ENCODE results near the gene SYCE1. TPM values are rescaled to one million over a fixed set of nuclear protein-coding genes. Genes with fewer than 3 reads are reported as not detected.
A peak's percentile ranks its signal among the peaks of the same experiment; 100 is the strongest.

Gene SYCE1
- total RNA-seq, 1 experiment from 2014 or later, result not detected

- intact Hi-C loops (cut with micrococcal nuclease; ENCODE audit: unreplicated experiment), result no loop called here
- ChIA-PET CTCF (no interaction called here), POLR2A (no interaction called here)
- Histone ChIP-seq H3K4me1 (no peaks in the 10 kb centered on the region), H3K36me3 (ENCODE audit: control insufficient read depth, insufficient read depth, low read length) (no peaks in the 10 kb centered on the region), H3K4me3 (ENCODE audit: low read depth, low read length) (no peak overlapping the region), H3K9me3 (no peaks in the 10 kb centered on the region; the same call in 1 of the 2 replicates), H3K27me3 (replicated peaks; ENCODE audit: control insufficient read depth, insufficient read depth, low read length) (no peaks in the 10 kb centered on the region)
- no peaks in the 10 kb centered on the region for H3K9me3 Mint-ChIP-seq (ENCODE audit: unreplicated experiment)
- peaks cover 13% of the 10 kb centered on the region for H3K27me3 Mint-ChIP-seq (ENCODE audit: insufficient read depth, unreplicated experiment)
- peak overlapping the region; percentile 53 for H3K4me3 Mint-ChIP-seq (ENCODE audit: unreplicated experiment)
- no peak overlapping the region for H3K27ac Mint-ChIP-seq (ENCODE audit: unreplicated experiment)
- TF ChIP-seq, protein P1, sequence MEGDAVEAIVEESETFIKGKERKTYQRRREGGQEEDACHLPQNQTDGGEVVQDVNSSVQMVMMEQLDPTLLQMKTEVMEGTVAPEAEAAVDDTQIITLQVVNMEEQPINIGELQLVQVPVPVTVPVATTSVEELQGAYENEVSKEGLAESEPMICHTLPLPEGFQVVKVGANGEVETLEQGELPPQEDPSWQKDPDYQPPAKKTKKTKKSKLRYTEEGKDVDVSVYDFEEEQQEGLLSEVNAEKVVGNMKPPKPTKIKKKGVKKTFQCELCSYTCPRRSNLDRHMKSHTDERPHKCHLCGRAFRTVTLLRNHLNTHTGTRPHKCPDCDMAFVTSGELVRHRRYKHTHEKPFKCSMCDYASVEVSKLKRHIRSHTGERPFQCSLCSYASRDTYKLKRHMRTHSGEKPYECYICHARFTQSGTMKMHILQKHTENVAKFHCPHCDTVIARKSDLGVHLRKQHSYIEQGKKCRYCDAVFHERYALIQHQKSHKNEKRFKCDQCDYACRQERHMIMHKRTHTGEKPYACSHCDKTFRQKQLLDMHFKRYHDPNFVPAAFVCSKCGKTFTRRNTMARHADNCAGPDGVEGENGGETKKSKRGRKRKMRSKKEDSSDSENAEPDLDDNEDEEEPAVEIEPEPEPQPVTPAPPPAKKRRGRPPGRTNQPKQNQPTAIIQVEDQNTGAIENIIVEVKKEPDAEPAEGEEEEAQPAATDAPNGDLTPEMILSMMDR (IDR thresholded peaks at IDR 0.05; ENCODE audit: insufficient read depth in 1 of 2, low read depth in 1 of 2, low read length in 1 of 2, severe bottlenecking in 1 of 2, unreplicated experiment in 1 of 2), result no peak
- H3K4me1 Mint-ChIP-seq (ENCODE audit: low read depth, unreplicated experiment), result no peaks in the 10 kb centered on the region
- DNase-seq, result no peak
- H3K36me3 Mint-ChIP-seq (ENCODE audit: insufficient read depth, unreplicated experiment), result no peaks in the 10 kb centered on the region
- no TSS peak for BruUV-seq (replicated peaks)
These were observed 36.4 kb downstream of the SYCE1 start for GRCh38 chr10:133528845-133529575.

DNA sequence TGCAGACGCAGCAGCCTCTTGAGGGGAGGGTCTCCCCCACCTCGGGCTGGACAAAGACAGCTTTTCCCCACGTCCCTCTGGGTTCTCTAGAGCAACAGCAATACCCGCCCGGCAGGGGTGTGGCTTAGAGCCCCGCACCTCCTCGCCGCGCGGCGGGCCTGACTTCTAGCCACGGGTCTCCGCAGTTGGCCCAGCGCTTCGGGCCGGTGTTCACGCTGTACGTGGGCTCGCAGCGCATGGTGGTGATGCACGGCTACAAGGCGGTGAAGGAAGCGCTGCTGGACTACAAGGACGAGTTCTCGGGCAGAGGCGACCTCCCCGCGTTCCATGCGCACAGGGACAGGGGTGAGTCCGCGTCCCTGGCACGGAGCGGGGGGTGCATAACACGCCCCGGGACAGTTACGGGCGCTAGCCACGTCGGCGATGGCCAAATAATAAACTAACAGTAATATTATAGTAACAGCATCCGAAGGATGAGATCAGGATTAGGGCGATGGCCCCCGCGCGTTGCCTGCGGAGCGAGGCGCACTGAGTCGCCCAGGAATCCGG, 37.0 kb downstream of the SYCE1 start:
- Histone ChIP-seq H3K27me3 (replicated peaks; ENCODE audit: control insufficient read depth, insufficient read depth, low read length) (no peaks in the 10 kb centered on the region), H3K9me3 (no peaks in the 10 kb centered on the region; the same call in 1 of the 2 replicates), H3K4me1 (no peaks in the 10 kb centered on the region), H3K36me3 (ENCODE audit: control insufficient read depth, insufficient read depth, low read length) (no peaks in the 10 kb centered on the region), H3K4me3 (ENCODE audit: low read depth, low read length) (no peak overlapping the region)
- Mint-ChIP-seq H3K4me3 (ENCODE audit: unreplicated experiment) (no peak overlapping the region), H3K27me3 (ENCODE audit: insufficient read depth, unreplicated experiment) (peaks cover 11% of the 10 kb centered on the region), H3K36me3 (ENCODE audit: insufficient read depth, unreplicated experiment) (no peaks in the 10 kb centered on the region), H3K27ac (ENCODE audit: unreplicated experiment) (no peak overlapping the region), H3K9me3 (ENCODE audit: unreplicated experiment) (peaks cover 3% of the 10 kb centered on the region), H3K4me1 (ENCODE audit: low read depth, unreplicated experiment) (no peaks in the 10 kb centered on the region)
- TF ChIP-seq, protein P1 (IDR thresholded peaks at IDR 0.05; ENCODE audit: insufficient read depth in 1 of 2, low read depth in 1 of 2, low read length in 1 of 2, severe bottlenecking in 1 of 2, unreplicated experiment in 1 of 2), result no peak
- POLR2A ChIA-PET, result no interaction called here
- DNase-seq, result no peak
- CTCF ChIA-PET, result no interaction called here
- intact Hi-C loops (cut with micrococcal nuclease; ENCODE audit: unreplicated experiment), result no loop called here
- BruUV-seq (replicated peaks), result no TSS peak

- Histone ChIP-seq H3K4me3 (ENCODE audit: low read depth, low read length) (no peak overlapping the region), H3K4me1 (no peaks in the 10 kb centered on the region), H3K36me3 (ENCODE audit: control insufficient read depth, insufficient read depth, low read length) (no peaks in the 10 kb centered on the region), H3K9me3 (no peaks in the 10 kb centered on the region; the same call in 1 of the 2 replicates), H3K27me3 (replicated peaks; ENCODE audit: control insufficient read depth, insufficient read depth, low read length) (no peaks in the 10 kb centered on the region)
- no peaks in the 10 kb centered on the region for H3K36me3 Mint-ChIP-seq (ENCODE audit: insufficient read depth, unreplicated experiment)
- ChIA-PET POLR2A (no interaction called here), CTCF (no interaction called here)
- BruUV-seq (replicated peaks), result no TSS peak
- TF ChIP-seq, protein P1 (IDR thresholded peaks at IDR 0.05; ENCODE audit: insufficient read depth in 1 of 2, low read depth in 1 of 2, low read length in 1 of 2, severe bottlenecking in 1 of 2, unreplicated experiment in 1 of 2), result no peak
- H3K27ac Mint-ChIP-seq (ENCODE audit: unreplicated experiment), result no peak overlapping the region
- H3K9me3 Mint-ChIP-seq (ENCODE audit: unreplicated experiment), result peaks cover 9% of the 10 kb centered on the region
- no peak for DNase-seq
- no peaks in the 10 kb centered on the region for H3K4me1 Mint-ChIP-seq (ENCODE audit: low read depth, unreplicated experiment)
- no peak overlapping the region for H3K4me3 Mint-ChIP-seq (ENCODE audit: unreplicated experiment)
- H3K27me3 Mint-ChIP-seq (ENCODE audit: insufficient read depth, unreplicated experiment), result peaks cover 13% of the 10 kb centered on the region
- intact Hi-C loops (cut with micrococcal nuclease; ENCODE audit: unreplicated experiment), result no loop called here
These were observed 37.6 kb downstream of the SYCE1 start for GRCh38 chr10:133527771-133528271.
